Measurements from ENCODE around the gene MSI1.
A peak's percentile ranks its signal among the peaks of the same experiment; 100 is the strongest.

MSI1 gene

DNA sequence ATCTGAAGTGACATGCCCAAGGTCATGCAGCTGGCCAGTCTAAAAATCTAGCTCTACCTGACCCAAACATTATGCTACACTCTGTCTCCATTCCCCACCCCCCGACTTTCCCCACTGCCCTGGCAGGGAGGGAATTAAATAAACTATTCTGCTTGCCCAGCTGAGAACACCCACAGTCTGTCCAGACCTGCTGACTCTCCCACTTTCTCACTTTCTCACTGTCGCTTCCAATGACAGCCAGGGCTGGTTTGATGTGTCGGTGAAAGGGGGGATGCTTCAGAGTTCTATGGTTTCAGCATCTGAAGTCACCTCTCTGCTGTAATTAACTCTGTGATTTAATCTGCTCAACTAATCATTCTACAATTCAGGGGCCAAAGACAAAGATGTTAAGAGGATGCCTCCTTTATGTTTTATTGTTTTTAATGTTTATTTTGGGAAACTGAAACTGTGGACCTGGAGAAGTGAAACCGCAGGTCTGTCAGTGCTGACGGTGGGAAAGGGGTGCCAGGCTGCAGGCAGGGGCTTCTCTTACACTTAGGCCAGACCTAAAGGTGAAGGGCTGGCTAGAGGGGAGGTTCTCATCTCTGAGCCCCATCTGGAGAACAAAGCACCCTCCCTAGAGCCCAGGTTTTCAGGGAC lies 8.1 kb upstream of the MSI1 start:
- DNase-seq = no peak

DNA sequence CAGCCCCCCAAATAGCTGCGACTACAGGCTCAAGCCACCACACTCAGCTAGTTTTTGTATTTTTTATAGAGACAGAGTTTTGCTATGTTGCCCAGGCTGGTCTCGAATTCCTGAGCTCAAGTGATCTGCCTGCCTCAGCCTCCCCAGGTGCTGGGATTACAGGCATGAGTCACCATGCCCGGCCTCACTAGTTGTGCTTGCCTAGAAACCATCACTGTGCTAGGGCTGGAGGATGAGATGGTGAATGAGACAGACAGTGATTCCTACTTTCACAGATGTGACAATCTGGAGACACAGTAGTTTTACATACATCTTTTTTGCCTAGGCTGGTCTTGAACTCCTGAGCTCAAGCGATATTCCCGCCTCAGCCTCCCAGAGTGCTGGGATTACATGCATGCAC lies 7.5 kb upstream of the MSI1 start:
- no peak for DNase-seq

DNA sequence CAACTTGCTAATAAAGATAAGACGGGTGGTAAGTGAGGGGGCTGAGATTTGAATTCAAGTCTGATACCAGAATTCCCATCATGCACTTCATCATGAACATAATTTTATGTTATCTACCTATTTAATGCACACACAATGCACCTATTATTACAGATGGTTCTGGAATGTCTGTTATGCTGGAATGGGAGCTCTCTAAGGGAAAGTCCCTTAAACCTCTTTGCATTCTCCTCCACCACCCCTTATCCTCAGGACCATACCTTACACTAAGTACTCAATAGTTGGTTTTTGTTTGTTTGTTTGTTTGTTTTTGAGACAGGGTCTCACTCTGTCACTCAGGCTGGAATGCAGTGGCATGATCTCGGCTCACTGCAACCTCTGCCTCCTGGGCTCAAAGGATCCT lies 7.0 kb upstream of the MSI1 start:
- DNase-seq = no peak

DNA sequence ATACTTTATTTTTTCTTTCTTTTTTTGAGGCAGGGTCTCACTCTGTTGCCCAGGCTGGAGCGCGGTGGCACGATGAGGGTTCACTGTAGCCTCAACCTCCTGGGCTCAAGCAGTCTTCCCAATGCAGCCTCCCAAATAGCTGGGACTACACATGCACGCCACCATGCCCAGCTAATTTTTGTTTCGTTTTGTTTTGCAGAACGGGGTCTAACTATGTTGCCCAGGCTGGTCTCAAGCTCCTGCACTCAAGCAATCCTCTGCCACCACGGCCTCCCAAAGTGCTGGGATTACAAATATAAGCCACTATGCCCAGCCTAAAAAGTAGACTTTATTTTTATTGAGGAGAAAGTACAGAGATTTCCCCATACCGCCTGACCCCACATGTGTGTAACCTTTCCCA lies 4.7 kb upstream of the MSI1 start:
- no peak for DNase-seq

DNA sequence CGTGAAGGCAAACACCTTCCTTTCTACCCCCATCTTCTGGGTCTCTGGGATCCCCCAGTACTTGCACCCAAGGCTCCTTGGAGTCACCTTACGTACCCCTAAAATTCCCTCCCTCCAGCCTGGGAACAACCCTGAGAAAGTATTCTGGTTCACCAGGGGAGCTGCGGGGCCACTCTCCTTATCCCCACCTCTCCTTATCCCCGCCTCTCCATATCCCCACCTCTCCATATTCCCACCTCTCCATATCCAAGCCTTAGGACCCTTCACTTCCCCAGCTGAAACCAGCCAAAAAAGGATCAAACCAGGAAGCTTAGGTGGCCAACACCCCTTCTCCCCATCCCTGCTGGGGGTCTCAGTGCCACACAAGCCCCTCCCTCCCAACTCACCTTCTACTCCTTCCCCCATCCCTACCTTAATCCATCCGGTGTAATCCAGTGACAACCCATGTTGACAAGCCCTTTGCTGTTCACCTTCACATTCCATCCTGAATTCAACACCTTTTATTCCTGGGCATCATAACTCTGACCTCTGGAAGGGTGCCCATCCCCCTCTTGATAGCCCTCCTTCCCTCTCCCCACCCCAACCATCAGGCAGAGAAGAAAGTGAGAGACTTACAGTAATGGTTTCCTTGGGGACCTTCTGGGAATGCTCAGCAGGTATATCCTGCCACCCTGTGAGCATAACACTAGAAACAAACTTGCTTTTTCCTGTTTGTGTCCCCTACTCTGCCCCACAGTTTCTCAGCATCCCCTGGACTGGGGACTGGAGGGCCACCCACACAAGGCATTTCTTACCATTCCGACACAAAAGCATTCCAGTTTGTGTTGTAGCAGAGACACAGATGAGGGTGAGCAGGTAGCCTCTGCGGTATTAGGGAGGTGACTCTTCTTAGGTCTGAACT lies 1.6 kb upstream of the MSI1 start:
- DNase-seq = no peak

DNA sequence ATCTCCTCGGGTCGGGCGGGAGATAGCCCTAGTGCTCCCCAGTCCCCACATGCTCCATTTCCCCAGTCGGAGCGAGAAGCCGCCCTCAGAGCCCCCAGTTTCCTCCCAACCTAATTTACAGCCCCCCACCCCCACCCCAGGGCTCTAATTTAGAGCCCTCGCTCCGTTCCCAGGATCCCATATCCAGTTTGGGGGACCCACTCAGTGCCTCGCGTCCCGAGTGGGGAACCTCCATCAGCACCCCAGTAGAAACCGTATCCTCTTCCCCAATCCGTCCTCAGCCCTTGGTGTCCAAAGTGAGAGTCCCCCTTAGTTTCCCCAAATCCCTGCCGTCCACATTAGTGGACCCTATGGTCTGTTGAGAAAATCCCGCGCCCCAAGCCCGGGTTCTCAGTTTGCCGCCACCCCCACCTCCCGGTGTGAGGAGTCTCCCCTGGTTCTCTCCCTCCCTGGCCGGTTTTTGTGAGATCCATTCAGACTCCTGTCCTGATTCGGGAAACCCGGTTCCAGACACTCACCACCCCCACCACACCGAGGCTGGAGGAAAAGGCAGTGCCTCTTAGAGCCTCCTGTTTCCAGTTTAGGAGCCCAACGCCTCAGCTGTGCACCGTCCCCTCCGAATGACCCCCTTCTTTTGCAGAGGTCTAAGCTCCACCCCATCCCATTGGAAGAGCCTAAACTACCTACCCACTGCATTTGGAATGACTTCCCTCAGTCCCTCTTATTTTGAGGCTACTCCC lies 809 bp upstream of the MSI1 start:
- no peak for DNase-seq

DNA sequence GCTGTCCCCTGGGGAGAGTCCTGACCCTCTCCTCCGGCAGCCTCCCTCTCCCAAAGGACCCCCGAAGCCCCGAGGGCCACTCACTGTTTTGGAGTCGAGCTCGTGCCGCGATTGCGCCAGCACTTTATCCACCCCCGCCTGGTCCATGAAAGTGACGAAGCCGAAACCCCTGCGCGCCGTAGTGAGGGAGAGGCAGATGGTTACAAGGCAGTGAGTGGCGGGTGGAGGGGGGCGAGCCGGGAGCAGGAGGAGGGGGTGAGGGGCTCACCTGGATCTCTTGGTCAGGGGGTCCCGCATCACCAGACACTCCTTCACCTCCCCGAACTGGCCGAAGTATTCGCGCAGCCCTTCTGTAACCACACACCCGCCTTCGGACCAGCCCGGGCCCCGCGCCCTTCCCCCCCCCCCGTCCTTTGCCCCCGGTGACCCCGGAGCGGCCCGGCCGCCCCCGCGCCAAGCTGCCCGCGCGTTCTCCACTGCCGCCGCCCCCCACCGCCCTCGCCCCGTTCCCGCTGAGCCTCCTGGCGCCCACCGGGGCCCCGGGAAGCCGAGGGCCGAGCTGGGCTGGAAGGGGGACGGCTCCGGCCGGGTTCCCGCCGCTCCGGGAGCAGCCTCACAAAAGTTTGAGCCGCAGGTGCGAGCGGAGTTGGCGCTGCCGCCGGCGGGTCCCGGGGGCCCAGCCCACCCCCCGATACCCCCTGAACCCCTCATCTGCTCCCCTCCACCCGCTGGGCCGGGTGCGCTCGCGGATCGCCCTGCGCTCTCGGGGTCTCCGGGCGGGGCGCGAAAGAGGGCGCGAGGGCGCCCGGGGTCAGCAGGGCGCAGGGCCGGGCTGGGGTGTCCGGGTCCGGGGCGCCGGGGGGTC lies 808 bp downstream of the MSI1 start:
- DNase-seq = no peak

DNA sequence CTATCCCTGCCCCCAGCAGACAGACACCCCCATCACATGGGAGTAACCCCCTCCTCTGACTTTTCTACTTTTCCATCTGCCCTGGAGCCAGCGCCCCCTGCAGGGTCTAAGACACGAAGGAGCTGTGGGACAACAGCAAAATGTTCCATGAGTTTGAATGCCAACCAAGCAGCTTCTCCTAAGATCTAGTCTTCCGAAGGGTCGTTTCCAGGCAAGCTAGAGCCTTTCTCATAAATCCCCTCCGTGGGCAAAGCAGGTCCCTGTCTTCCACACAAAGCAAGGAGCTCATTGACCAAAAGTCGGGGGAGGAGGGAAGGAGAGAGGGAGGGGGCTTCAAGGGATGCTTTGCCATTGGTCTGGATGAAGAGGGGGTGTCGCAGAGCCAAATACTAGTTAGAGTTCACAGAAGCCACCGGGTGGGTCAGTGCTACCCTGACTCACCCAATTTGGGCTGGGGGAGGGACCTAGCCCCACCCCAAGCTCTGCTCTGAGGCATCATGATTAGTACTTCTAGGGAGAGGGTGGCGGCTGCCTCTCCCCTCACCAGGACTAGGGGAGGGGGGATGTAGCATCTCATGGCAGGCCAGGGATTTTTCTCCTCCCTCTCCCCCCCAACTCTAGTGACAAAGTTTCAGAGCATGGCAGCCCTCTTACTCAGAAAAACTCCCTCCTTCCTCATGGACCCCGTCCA lies 1.6 kb downstream of the MSI1 start:
- peak; percentile 27 to 50 for DNase-seq

DNA sequence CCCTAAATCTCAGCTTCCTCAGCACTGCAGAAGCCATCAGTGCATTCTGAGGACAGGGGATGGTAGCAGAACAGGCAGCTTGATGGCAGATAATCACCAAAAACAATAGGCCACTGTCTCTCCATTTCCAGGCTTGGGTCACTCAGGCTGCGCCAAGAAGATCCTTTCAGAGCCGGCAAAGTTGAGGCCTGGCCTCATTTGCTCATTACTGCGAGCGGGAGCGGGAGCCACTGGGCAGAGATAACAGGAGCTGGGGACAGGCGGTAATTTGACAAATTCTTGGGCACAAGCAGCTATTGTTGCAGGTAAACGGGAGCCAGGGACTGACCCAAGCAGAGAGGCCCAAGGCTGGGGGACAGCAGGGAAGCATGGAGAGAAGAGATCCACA lies 2.1 kb downstream of the MSI1 start:
- no peak for DNase-seq

DNA sequence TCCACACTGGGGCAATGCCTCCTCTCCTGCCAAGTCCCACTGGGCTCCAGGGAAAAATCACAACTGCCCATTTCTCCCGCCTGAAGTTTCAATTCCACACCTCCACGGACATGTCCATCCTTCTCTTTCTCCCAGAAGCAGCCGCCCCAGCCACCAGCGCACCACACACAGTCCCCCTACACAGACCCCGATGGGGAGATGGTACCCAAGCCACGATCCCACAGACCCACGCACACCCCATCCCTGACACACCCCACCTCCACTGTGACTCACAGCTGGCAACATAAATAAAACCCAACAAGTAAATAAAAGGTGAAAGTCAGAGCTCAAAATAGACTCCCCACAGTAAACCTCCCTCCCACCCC lies 2.6 kb downstream of the MSI1 start:
- DNase-seq = no peak

DNA sequence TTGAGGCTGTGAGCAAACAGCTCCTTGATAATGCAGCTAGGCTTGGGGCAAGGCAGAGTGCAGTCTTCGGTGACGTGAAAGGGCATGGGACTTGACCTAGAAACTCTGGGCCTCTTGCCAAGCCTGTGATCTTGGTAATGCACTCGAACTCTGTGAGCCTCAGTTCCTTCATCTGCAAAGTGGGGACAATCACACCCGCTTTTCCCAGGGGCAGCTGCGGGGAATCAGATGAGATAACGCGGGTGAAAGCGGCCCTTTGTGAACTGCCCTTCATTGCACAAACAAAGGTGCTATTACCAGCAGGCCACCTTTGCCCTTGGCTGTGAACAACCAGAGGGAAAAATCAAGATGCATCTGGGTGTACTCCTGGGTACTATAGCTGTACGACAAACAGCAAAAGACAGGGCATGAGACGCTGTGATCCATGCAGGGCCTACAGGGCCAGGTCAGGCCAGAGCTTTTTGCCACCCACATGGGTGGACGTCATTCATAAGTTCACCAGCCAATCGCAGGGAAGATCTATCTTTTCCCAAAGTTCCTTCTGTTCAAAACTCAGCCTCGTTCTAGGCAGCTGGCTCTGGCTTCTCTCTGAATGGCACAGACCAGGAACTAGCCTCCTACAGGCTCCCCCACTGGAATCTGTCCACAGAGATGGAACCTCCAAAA lies 3.2 kb downstream of the MSI1 start:
- no peak for DNase-seq

DNA sequence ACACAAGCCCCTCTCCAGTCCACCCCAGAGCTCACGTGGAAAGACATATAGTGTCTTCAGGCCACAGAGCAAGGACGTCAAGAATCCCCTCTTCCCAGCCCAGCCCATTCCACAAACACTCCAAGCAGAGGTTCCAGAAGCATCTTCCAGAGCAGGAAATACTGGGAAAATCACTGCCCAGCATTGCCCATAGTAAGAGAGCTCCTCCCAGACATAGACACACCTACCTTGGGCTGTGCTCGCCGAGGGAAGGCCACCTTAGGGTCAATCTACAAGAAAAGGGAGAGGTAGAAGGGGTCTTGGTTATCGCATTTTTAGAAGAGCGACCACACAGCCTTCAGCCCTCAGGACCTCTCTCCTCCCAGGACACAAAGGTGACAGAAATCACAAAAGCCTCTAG lies 4.5 kb downstream of the MSI1 start:
- no peak for DNase-seq

DNA sequence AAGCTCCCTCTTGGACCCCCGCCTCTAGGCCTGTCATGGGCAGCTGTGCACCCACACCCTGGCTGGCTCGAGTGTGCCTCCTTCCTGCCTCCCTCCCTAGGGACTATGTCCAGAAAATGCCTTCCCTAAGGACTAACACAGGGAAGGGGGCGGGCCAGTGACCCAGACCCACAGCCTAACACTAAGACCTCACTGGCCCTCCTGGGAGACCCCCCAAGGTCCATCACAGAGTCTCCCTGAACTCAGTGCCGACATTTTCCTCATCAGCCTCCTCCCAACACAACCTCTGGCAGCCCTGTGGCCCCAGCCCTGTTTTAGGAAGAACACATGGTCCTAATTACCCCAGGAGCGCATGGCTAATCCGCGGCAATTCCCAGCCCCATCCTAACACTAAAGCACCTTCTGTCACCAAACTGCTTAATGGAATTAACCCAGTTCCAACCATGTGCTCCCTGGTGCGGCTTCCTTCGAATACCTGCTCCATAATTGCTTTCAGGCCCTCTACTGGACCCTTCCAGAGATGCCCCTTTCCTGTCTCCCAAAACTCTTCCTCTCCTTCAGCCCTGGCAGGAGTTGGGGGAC lies 5.6 kb downstream of the MSI1 start:
- DNase-seq = no peak

DNA sequence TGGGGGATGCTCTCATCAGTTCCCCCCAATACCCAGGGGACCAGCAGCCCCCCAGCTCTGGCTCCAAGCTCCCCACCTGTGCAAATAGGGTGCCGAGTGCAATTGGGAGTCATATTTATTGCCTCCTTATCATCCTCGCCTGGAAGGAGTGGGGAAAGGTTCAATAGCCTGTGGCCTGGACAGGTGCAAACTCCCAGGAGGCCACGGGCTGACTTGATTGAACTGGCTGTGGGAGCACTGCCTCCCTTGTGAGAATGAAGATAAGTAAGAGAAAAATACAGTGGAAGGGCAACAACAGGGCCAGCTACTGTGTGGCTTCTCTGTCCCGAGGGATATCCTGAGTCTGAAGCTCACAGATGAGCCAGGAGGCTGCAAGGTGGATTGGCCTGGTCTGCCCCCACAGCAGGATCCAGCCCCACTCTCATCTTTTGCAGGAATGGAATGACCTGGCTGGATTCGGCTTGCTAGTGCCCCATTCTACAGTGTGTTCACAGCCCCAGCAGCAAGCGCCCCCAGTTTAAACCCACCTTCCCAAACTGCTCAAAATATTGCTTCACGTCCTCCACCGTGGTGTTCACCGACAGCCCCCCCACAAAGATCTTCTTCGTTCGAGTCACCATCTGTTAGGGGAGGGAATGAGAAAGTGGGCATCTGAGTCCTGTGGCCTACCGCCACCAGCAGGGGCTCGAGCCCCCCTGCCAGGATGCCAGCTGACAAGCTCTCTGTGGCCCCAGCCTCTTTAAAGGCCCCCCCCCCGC lies 6.3 kb downstream of the MSI1 start:
- DNase-seq = no peak

DNA sequence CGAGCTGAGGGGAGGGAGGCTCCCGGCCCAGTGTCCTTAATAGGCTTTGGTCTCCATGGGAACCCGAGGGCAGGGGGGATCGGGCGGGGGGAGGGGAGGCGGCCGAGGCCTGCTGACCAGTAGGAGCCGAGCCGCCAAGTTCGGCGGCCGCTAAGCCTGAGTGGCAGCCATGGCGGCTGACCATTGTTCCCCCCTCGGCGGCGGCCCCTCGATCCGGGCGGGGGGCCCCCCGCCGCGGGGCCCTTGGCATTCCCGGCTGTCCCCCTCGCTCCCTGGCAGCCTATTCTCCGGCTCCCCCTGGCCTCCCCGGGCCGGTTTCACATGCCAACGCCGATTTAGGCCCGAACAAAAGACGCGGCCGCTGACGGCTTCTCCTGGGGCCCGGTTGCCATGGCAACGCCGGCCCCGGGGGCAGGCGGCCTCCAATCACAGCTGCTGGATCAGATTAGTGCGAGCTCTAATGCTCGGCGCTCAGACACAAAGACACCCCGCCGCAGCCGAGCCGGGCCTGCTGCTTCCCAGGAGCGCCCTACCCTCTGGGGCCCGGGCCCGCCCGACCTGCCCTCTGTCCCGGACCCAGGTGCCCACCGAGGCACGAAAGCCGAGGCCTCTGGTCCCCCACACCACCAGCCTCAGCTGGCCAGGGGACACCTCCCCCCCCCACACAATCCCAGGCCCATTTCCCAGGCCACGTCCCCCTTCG lies 7.3 kb downstream of the MSI1 start:
- peak; percentile 91 to 94 for DNase-seq

DNA sequence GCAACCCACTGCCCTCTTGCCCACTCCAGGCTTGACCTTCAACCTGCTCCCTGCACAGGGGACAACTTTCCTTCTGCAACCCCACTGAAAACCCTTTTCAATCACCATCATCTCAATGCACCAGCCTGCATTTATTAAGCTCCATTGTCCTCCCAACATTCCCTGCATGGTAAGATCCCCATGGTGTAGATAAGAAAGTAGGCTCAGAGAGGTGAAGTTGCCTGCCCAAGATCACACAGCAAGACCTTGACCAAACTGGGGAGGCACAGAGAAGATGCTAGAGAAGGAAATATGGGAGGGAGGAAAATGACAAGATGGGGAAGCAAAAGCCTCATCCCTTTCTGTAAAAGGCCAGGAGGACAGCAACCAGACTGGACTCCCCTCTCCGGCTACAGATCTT lies 9.8 kb downstream of the MSI1 start:
- DNase-seq = no peak

DNA sequence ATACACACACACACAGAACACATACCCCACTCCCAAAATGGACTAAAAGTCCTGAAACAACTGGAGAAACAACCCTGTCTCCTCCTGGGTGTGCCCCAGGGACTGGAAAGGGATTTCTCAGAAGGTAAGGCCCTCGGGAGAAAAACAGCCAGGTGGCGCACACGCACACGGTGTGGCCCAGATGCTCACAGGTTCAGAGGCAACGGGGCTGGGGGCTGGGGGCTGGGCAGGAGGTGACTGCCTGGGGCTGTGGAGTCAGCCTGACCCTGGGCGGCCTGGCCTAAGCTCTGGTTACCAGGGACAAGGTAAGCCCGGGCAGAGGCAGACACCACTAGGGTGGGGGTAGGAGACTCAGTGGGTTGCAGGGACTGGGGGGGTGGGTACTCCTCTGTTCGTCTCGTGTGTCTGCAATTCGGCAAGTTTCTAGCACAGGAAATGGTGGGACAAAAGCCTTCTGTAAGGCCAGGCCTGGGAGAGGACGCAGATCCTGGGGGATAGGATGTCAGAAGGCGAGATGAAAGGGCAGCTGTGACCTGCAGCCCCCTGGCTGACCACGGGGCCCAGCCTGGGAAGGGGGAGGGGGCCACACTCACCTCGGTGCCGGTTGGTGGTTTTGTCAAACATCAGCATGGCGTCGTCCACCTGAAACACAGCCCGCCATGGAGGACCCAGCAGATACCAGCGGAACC lies 10.4 kb downstream of the MSI1 start:
- no peak for DNase-seq

DNA sequence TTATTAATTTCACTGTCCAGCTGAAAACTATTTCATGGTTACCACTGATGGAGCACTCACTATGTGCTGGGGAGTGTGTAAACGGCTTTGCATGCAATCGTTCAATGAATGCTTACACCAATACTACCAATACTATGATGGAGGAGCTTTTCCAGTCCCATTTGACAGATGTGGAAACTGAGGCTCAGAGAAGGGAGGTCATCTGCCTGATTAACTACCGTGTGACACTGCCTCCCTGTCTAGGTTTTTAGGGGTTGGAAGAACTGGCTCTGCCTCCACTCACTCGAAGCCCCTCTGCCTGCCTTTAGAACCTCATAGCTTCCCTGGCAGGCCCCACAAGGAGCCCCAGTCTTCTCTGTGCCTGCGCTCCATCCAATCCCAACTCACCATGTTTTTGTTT lies 11.9 kb downstream of the MSI1 start:
- DNase-seq = no peak

DNA sequence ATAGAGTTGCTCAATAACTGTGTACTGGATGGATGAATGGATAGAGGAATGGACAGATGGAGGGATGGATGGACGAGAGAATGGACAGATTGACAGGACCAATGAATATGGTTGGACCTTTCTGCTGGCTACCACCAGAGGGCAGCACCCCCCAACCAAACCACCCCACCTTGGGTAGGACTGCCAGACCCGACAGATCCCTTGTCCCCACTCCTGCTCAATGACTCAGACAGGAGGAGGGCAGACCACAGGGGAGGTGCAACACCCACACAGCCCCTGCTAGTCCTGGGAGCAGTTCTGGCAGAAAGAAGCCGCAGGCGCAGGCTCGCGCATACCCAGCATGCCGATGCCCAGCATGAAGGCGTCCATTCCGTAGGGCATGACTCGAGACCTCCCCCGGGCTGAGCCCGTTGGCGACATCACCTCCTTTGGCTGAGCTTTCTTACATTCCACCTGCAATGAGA lies 12.4 kb downstream of the MSI1 start:
- peak; percentile 50 for DNase-seq
